H9 (cell line): Measurements from ENCODE around the gene MBP. TPM values are rescaled to one million over a fixed set of nuclear protein-coding genes. Genes with fewer than 3 reads are reported as not detected.

Experiments used
- DNase-seq: peaks from one replicate; pipeline ENCODE4 v3.0.0-alpha.2; 2017
- H2AFZ ChIP-seq: one replicate; pipeline ENCODE4 v1.6.1; 2013; ENCODE audit warnings: mild to moderate bottlenecking, low read length, control low read depth, moderate library complexity
- H2AK5ac ChIP-seq: 2 replicates; pipeline ENCODE4 v1.6.1; 2013; ENCODE audit warnings: low read length, control low read depth, mixed read lengths; ENCODE audit not compliant: insufficient read length
- H2BK120ac ChIP-seq: one replicate; pipeline ENCODE4 v1.6.1; 2013; ENCODE audit warnings: low read depth, mild to moderate bottlenecking, low read length, control low read depth, inconsistent platforms; ENCODE audit not compliant: poor library complexity, severe bottlenecking
- H2BK12ac ChIP-seq: 2 replicates; pipeline ENCODE4 v1.6.1; 2013; ENCODE audit warnings: low read length, control low read depth, mixed read lengths, low read depth; ENCODE audit not compliant: insufficient read length
- H2BK15ac ChIP-seq: 2 replicates; pipeline ENCODE4 v1.6.1; 2013; ENCODE audit warnings: low read depth, low read length, control low read depth
- H2BK20ac ChIP-seq: one replicate; pipeline ENCODE4 v1.6.1; 2013; ENCODE audit warnings: low read depth, mild to moderate bottlenecking, low read length, control low read depth, inconsistent platforms; ENCODE audit not compliant: poor library complexity, severe bottlenecking
- H2BK5ac ChIP-seq: 2 replicates; pipeline ENCODE4 v1.6.1; 2013; ENCODE audit warnings: low read length, control low read depth, mixed read lengths; ENCODE audit not compliant: insufficient read length
- H3K14ac ChIP-seq: 2 replicates; pipeline ENCODE4 v1.6.1; 2013; ENCODE audit warnings: low read length, control low read depth; ENCODE audit not compliant: insufficient read depth
- H3K18ac ChIP-seq: 2 replicates; pipeline ENCODE4 v1.6.1; 2013; ENCODE audit warnings: low read depth, mild to moderate bottlenecking, mixed read lengths, low read length, control low read depth; ENCODE audit not compliant: insufficient read length
- H3K23ac ChIP-seq: 2 replicates; pipeline ENCODE4 v1.6.1; 2013; ENCODE audit warnings: low read length, control low read depth, mixed read lengths, low read depth; ENCODE audit not compliant: insufficient read length
- H3K23me2 ChIP-seq: 2 replicates; pipeline ENCODE4 v1.6.1; 2013; ENCODE audit warnings: low read depth, mild to moderate bottlenecking, mixed read lengths, low read length, control low read depth; ENCODE audit not compliant: insufficient read length, poor library complexity, severe bottlenecking
- H3K27ac ChIP-seq: 2 replicates; pipeline ENCODE4 v1.5.1; 2013; ENCODE audit warnings: low read length, control low read depth, mixed read lengths, low read depth; ENCODE audit not compliant: insufficient read length
- H3K27me3 ChIP-seq: 2 replicates; pipeline ENCODE4 v1.6.1; 2013; ENCODE audit warnings: low read length, control low read depth, inconsistent platforms; ENCODE audit not compliant: insufficient read depth
- H3K4ac ChIP-seq: 2 replicates; pipeline ENCODE4 v1.6.1; 2013; ENCODE audit warnings: low read depth, mild to moderate bottlenecking, control low read depth, inconsistent platforms, low read length, moderate library complexity
- H3K4me1 ChIP-seq: 2 replicates; pipeline ENCODE4 v1.6.1; 2013; ENCODE audit warnings: low read length, control low read depth, inconsistent platforms; ENCODE audit not compliant: insufficient read depth
- H3K4me2 ChIP-seq: 2 replicates; pipeline ENCODE4 v1.6.1; 2013; ENCODE audit warnings: low read length, control low read depth, mixed read lengths; ENCODE audit not compliant: insufficient read length, insufficient read depth
- H3K56ac ChIP-seq: 2 replicates; pipeline ENCODE4 v1.6.1; 2013; ENCODE audit warnings: low read depth, mild to moderate bottlenecking, mixed read lengths, low read length, control low read depth; ENCODE audit not compliant: insufficient read length
- H3K79me1 ChIP-seq: 2 replicates; pipeline ENCODE4 v1.6.1; 2013; ENCODE audit warnings: low read depth, mild to moderate bottlenecking, moderate library complexity, low read length, control low read depth, inconsistent platforms; ENCODE audit not compliant: insufficient read depth, poor library complexity, severe bottlenecking
- H3K79me2 ChIP-seq: 2 replicates; pipeline ENCODE4 v1.6.1; 2013; ENCODE audit warnings: low read length, control low read depth, inconsistent platforms; ENCODE audit not compliant: insufficient read depth
- H3K9ac ChIP-seq: 2 replicates; pipeline ENCODE4 v1.6.1; 2013; ENCODE audit warnings: low read length, control low read depth, mixed read lengths; ENCODE audit not compliant: insufficient read length; ENCODE audit errors: extremely low read depth
- H3K9me3 ChIP-seq: one replicate; pipeline ENCODE4 v1.6.1; 2013; ENCODE audit warnings: low read depth, low read length, inconsistent platforms; ENCODE audit not compliant: control insufficient read depth
- H3T11ph ChIP-seq: one replicate; pipeline ENCODE4 v1.6.1; 2013; ENCODE audit warnings: mild to moderate bottlenecking, low read length, control low read depth, inconsistent platforms
- H4K20me1 ChIP-seq: one replicate; pipeline ENCODE4 v1.6.1; 2013; ENCODE audit not compliant: control insufficient read depth, insufficient read length, insufficient read depth
- H4K5ac ChIP-seq: 2 replicates; pipeline ENCODE4 v1.6.1; 2013; ENCODE audit warnings: low read depth, mild to moderate bottlenecking, mixed read lengths, low read length, control low read depth; ENCODE audit not compliant: insufficient read length
- H4K8ac ChIP-seq: replicated peaks from 2 replicates; pipeline ENCODE4 v1.6.1; 2013; ENCODE audit warnings: low read length, control low read depth, mixed read lengths, low read depth; ENCODE audit not compliant: insufficient read length
- H4K91ac ChIP-seq: 2 replicates; pipeline ENCODE4 v1.6.1; 2013; ENCODE audit warnings: low read depth, mild to moderate bottlenecking, moderate library complexity, mixed read lengths, low read length, control low read depth; ENCODE audit not compliant: insufficient read length
- H3K27ac Mint-ChIP-seq, 3 experiments: 2 replicates in 2 of 3; 3 replicates in 1 of 3; pipeline ENCODE4 v1.8.0; 2020 to 2021; ENCODE audit warnings: mixed read lengths in 3 of 3, mild to moderate bottlenecking in 1 of 3, moderate library complexity in 1 of 3
- H3K27me3 Mint-ChIP-seq: 2 replicates; pipeline ENCODE4 v1.8.0; 2021; ENCODE audit warnings: low read depth, mild to moderate bottlenecking, moderate library complexity, mixed read lengths
- H3K36me3 Mint-ChIP-seq, 3 experiments: 2 replicates in 2 of 3; 3 replicates in 1 of 3; pipeline ENCODE4 v1.8.0; 2020 to 2021; ENCODE audit warnings: low read depth in 3 of 3, mixed read lengths in 3 of 3; ENCODE audit not compliant: insufficient read depth in 1 of 3
- H3K4me1 Mint-ChIP-seq, 2 experiments: 2 replicates each; pipeline ENCODE4 v1.8.0; 2020; ENCODE audit warnings: mixed read lengths in 2 of 2
- H3K4me3 Mint-ChIP-seq, 2 experiments: 2 replicates in 1 of 2; 3 replicates in 1 of 2; pipeline ENCODE4 v1.8.0; 2020 to 2021; ENCODE audit warnings: mild to moderate bottlenecking in 2 of 2, mixed read lengths in 2 of 2, moderate library complexity in 1 of 2
- H3K9me3 Mint-ChIP-seq, 2 experiments: 2 replicates in 1 of 2; 3 replicates in 1 of 2; pipeline ENCODE4 v1.8.0; 2020; ENCODE audit warnings: mild to moderate bottlenecking in 2 of 2, mixed read lengths in 2 of 2, moderate library complexity in 1 of 2
- CTCF ChIP-seq: fragments of 200-600 bp; sonication (generic); conservative IDR thresholded peaks from 3 replicates; pipeline ENCODE4 v1.8.0; 2021; ENCODE audit warnings: antibody characterized with exemption, mild to moderate bottlenecking
- WGBS: extraction: QIAGEN DNeasy Blood & Tissue Kit; methylation state at CpG from one replicate; pipeline ENCODE4 v1.1.7; 2013; ENCODE audit warnings: missing lambda C conversion rate, low lambda C conversion rate, mixed read lengths; ENCODE audit not compliant: insufficient read length; ENCODE audit errors: extremely low coverage; 5-methylcytosine and 5-hydroxymethylcytosine counted together
- total RNA-seq: library from RNA; stranded (reverse); gene quantifications from 2 replicates; pipeline ENCODE4 v1.2.1, GENCODE V29; 2021

The MBP gene
- total RNA-seq, 1 experiment from 2014 or later = 8.6 TPM

- H2BK20ac ChIP-seq = no peak overlapping the region
- no peak overlapping the region for H3K27ac ChIP-seq
- H4K91ac ChIP-seq = no peak overlapping the region
- no peaks in the 10 kb centered on the region for H4K20me1 ChIP-seq
- no peaks in the 10 kb centered on the region; the same call in none of the 2 replicates for H3K27me3 Mint-ChIP-seq
- H3K9ac ChIP-seq = no peak overlapping the region
- H3K27ac Mint-ChIP-seq = no peak overlapping the region
- no peak overlapping the region for H4K8ac ChIP-seq
- no peak overlapping the region for H3K4ac ChIP-seq
- no peak for TF ChIP-seq CTCF
- no peak overlapping the region for H2BK12ac ChIP-seq
- H3K9me3 Mint-ChIP-seq = no peaks in the 10 kb centered on the region
- no peak overlapping the region for H3K18ac ChIP-seq
- H3K36me3 Mint-ChIP-seq = no peaks in the 10 kb centered on the region
- no peak overlapping the region for H2BK15ac ChIP-seq
- H3K4me2 ChIP-seq = no peak overlapping the region
- peak; percentile 26 for DNase-seq
- H3K27me3 ChIP-seq = no peaks in the 10 kb centered on the region
- no peaks in the 10 kb centered on the region for H3K23me2 ChIP-seq
- H3K23ac ChIP-seq = no peak overlapping the region
- H2AFZ ChIP-seq = no peak overlapping the region
- no peak overlapping the region for H3K56ac ChIP-seq
- H2BK5ac ChIP-seq = no peak overlapping the region
- H2AK5ac ChIP-seq = no peak overlapping the region
- peaks cover 5% of the 10 kb centered on the region; the same call in 1 of the 2 replicates for H3K4me1 ChIP-seq
- no peak overlapping the region for H2BK120ac ChIP-seq
- no peak overlapping the region for H4K5ac ChIP-seq
- peaks cover 18 to 21% of the 10 kb centered on the region in 2 experiments for H3K4me1 Mint-ChIP-seq
- WGBS = no CpG with 5 or more reads among the region's 26 CpGs
- H3K4me3 Mint-ChIP-seq = no peak overlapping the region
- no peaks in the 10 kb centered on the region for H3K9me3 ChIP-seq
- H3T11ph ChIP-seq = no peak overlapping the region
- no peak overlapping the region for H3K14ac ChIP-seq
- no peaks in the 10 kb centered on the region for H3K79me1 ChIP-seq
- no peaks in the 10 kb centered on the region for H3K79me2 ChIP-seq
Observed at GRCh38 chr18:77004555-77005380, 127.8 kb downstream of the MBP start.
